ENCODE data around the gene NEDD8.

GRCh38 chr14:24236689-24237462, 4.7 kb upstream of the NEDD8 start:
- TF ChIP-seq CTCF (IDR thresholded peaks at IDR 0.05) = no peak
- TF ChIP-seq EP300 (IDR thresholded peaks at IDR 0.05) = no peak
- TF ChIP-seq POLR2A (IDR thresholded peaks at IDR 0.05) = no peak
